ENCODE measurements around the gene PXK.
"Not testable (repeated sequence)": the region's sequence is repeated elsewhere in the genome, so short reads cannot be mapped to it uniquely, and the experiment has no call there.

PXK gene

GRCh38 chr3:58332575-58333188 lies at the start of gene PXK:
TSS of gene PXK (plus strand) at chr3:58332892. CDS start at chr3:58332989, 97 bp downstream.
- no peak for FAIRE-seq

GRCh38 chr3:58285334-58285733 lies 47.4 kb upstream of the PXK start:
- no peak for FAIRE-seq

GRCh38 chr3:58287354-58287753 lies 45.3 kb upstream of the PXK start:
- FAIRE-seq: no peak

GRCh38 chr3:58288011-58288728 lies 44.5 kb upstream of the PXK start:
- no peak for FAIRE-seq

GRCh38 chr3:58288964-58289613 lies 43.6 kb upstream of the PXK start:
- not testable (repeated sequence) for FAIRE-seq

- not testable (repeated sequence) for FAIRE-seq
Observed at GRCh38 chr3:58290446-58290845, 42.2 kb upstream of the PXK start.

GRCh38 chr3:58291671-58292338 lies 40.9 kb upstream of the PXK start:
- FAIRE-seq: no peak

- no peak for FAIRE-seq
Observed at GRCh38 chr3:58292866-58293265, 39.8 kb upstream of the PXK start.

GRCh38 chr3:58293516-58293915 lies 39.2 kb upstream of the PXK start:
- no peak for FAIRE-seq

- no peak for FAIRE-seq
Observed at GRCh38 chr3:58296269-58296668, 36.4 kb upstream of the PXK start.

GRCh38 chr3:58296843-58297242 lies 35.8 kb upstream of the PXK start:
- FAIRE-seq: no peak

- no peak for FAIRE-seq
Observed at GRCh38 chr3:58298190-58298589, 34.5 kb upstream of the PXK start.

- FAIRE-seq: no peak
Observed at GRCh38 chr3:58299075-58299474, 33.6 kb upstream of the PXK start.

GRCh38 chr3:58299839-58300516 lies 32.7 kb upstream of the PXK start:
- peak; percentile 99 for FAIRE-seq

GRCh38 chr3:58305882-58306711 lies 26.6 kb upstream of the PXK start, which contains the start of the genes HTD2 and RPP14:
TSS of gene HTD2 (plus strand) at chr3:58306520. CDS start at chr3:58317614, 11,094 bp downstream.
TSS of gene RPP14 (plus strand) at chr3:58306245. CDS start at chr3:58310330, 4,085 bp downstream.
- FAIRE-seq: no peak

- FAIRE-seq: peak; percentile 47
Observed at GRCh38 chr3:58307639-58308215, 25.0 kb upstream of the PXK start.

- FAIRE-seq: no peak
Observed at GRCh38 chr3:58308728-58309127, 24.0 kb upstream of the PXK start.

GRCh38 chr3:58317811-58318210 lies 14.9 kb upstream of the PXK start:
- FAIRE-seq: no peak

GRCh38 chr3:58321791-58322190 lies 10.9 kb upstream of the PXK start:
- FAIRE-seq: no peak

- no peak for FAIRE-seq
Observed at GRCh38 chr3:58322793-58323192, 9.9 kb upstream of the PXK start.

Measured in islet of Langerhans (tissue), 1 donor.